OCI-LY3 (cell line): Measurements from ENCODE around the gene KRTAP10-8.
"Not testable (repeated sequence)": the region's sequence is repeated elsewhere in the genome, so short reads cannot be mapped to it uniquely, and the experiment has no call there.

Experiments used
- H2AFZ ChIP-seq: fragments of 200-600, 300-600 bp; shearing (Covaris generic); 2 replicates; pipeline ENCODE4 v1.6.0; 2014; ENCODE audit warnings: antibody characterized with exemption, low read depth, low read length
- H3K27ac ChIP-seq: fragments of 200-600, 300-600 bp; sonication (generic); 2 replicates; pipeline ENCODE4 v1.5.1; 2014; ENCODE audit warnings: mild to moderate bottlenecking, low read length, moderate library complexity, mixed read lengths
- H3K27me3 ChIP-seq: fragments of 200-600, 300-600 bp; sonication (generic); 2 replicates; pipeline ENCODE4 v1.6.1; 2014; ENCODE audit warnings: low read depth, low read length, mixed read lengths
- H3K36me3 ChIP-seq: fragments of 200-600, 300-600 bp; sonication (generic); replicated peaks from 2 replicates; pipeline ENCODE3; 2014; ENCODE audit warnings: low read depth, low read length, mixed read lengths
- H3K4me1 ChIP-seq: fragments of 300-600, 200-600 bp; sonication (generic); 2 replicates; pipeline ENCODE4 v1.6.1; 2014; ENCODE audit warnings: low read length, mixed read lengths
- H3K4me2 ChIP-seq: fragments of 200-600, 300-600 bp; sonication (generic); 2 replicates; pipeline ENCODE4 v1.6.1; 2014; ENCODE audit warnings: low read length, mixed read lengths
- H3K4me3 ChIP-seq: fragments of 300-600, 200-600 bp; sonication (generic); 2 replicates; pipeline ENCODE4 v1.5.1; 2014; ENCODE audit warnings: antibody characterized with exemption, mild to moderate bottlenecking, low read length, moderate library complexity
- H3K79me2 ChIP-seq: fragments of 300-600, 200-600 bp; shearing (Covaris generic); 2 replicates; pipeline ENCODE4 v1.6.1; 2014; ENCODE audit warnings: mild to moderate bottlenecking, low read length, mixed read lengths
- H3K9ac ChIP-seq: fragments of 300-600, 200-600 bp; shearing (Covaris generic); 2 replicates; pipeline ENCODE4 v1.6.0; 2014; ENCODE audit warnings: mild to moderate bottlenecking, low read length, moderate library complexity
- H3K9me3 ChIP-seq: fragments of 200-600, 300-600 bp; shearing (Covaris generic); 2 replicates; pipeline ENCODE4 v1.6.1; 2014; ENCODE audit warnings: low read length, mixed read lengths; ENCODE audit not compliant: insufficient read depth
- H4K20me1 ChIP-seq: fragments of 200-600, 300-600 bp; sonication (generic); 2 replicates; pipeline ENCODE4 v1.6.1; 2016; ENCODE audit warnings: low read length, mixed read lengths; ENCODE audit not compliant: insufficient read depth
- CTCF ChIP-seq: fragments of 200-600, 300-600 bp; sonication (generic); IDR thresholded peaks from 2 replicates; pipeline ENCODE4 v1.5.1; 2014; ENCODE audit warnings: antibody characterized with exemption, low read length, low read depth
- EZH2phosphoT487 ChIP-seq: fragments of 200-600 bp; shearing (Covaris generic); IDR thresholded peaks from 2 replicates; pipeline ENCODE4 v1.6.1; 2018; ENCODE audit warnings: antibody characterized with exemption, mixed run types, low read depth

KRTAP10-8 gene

DNA sequence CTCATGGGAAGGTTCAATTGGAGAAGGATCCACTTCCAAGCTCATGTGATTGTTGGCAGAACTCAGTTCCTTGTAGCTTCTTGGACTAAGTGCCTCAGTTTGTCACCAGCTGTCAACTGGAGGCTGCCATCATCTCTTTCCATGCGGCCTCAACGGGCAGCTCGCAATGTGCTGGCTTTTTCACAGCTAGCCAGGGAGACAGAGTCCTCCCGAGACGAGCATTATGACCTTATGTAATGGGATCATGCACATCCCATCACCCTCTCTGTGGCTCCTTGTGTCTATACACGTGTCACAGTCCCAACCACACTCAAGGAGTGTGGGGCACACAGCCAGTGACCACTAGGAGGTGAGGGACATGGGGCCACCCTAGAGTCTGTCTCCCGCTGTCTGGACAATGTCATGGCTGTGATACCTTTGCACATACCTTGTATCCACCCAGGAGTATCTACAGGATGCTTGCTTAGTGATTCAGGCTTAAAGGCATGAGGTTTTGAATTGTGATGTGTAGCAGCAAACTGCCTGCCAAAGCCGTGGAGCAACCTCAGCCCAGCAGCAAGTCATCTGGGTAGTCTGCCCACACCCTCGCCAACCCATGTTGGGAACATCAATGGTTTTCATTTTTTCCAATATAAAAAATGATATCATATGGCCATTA, 15.7 kb upstream of the KRTAP10-8 start:
- H3K36me3 ChIP-seq: no peaks in the 10 kb centered on the region
- H3K4me3 ChIP-seq: no peak overlapping the region
- H4K20me1 ChIP-seq: no peaks in the 10 kb centered on the region
- H3K9ac ChIP-seq: no peak overlapping the region
- no peaks in the 10 kb centered on the region for H3K9me3 ChIP-seq
- no peak overlapping the region for H3K27ac ChIP-seq
- H2AFZ ChIP-seq: no peak overlapping the region
- no peak overlapping the region for H3K4me2 ChIP-seq
- H3K27me3 ChIP-seq: no peaks in the 10 kb centered on the region
- no peaks in the 10 kb centered on the region for H3K4me1 ChIP-seq
- no peaks in the 10 kb centered on the region for H3K79me2 ChIP-seq
- TF ChIP-seq EZH2phosphoT487 (no peak), CTCF (no peak)

DNA sequence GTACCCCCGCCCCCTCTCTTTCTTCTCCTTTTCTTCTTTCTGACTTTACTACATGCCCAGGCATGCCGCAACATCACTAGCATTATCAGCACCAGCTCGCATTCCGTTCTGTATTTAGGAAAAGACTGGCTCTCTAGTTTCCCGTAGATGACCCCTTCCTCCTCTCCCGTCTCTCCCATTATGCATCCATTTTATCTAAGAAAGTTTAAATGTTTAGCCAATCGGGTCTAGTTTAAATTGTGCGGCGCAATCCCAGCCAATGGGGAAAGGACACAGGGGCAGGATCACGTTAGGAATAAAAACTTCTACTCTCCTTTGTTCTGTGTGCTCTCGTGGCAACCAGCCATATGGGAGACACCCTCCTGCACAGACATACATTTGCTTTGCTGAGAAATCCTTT, 13.8 kb upstream of the KRTAP10-8 start:
- Histone ChIP-seq H4K20me1 (no peaks in the 10 kb centered on the region), H3K9me3 (no peaks in the 10 kb centered on the region), H3K79me2 (no peaks in the 10 kb centered on the region), H3K27ac (no peak overlapping the region), H3K36me3 (no peaks in the 10 kb centered on the region), H3K4me1 (no peaks in the 10 kb centered on the region), H3K4me2 (no peak overlapping the region), H2AFZ (no peak overlapping the region), H3K27me3 (no peaks in the 10 kb centered on the region), H3K9ac (no peak overlapping the region), H3K4me3 (no peak overlapping the region)
- no peak for TF ChIP-seq EZH2phosphoT487
- no peak for TF ChIP-seq CTCF

- Histone ChIP-seq H3K4me2 (no peak overlapping the region), H3K9ac (no peak overlapping the region), H3K79me2 (no peaks in the 10 kb centered on the region), H3K36me3 (no peaks in the 10 kb centered on the region), H3K9me3 (no peaks in the 10 kb centered on the region), H3K27me3 (no peaks in the 10 kb centered on the region; the same call in 1 of the 2 replicates), H2AFZ (no peak overlapping the region), H3K4me1 (no peaks in the 10 kb centered on the region), H3K4me3 (no peak overlapping the region), H3K27ac (no peak overlapping the region), H4K20me1 (no peaks in the 10 kb centered on the region)
- TF ChIP-seq EZH2phosphoT487: no peak
- no peak for TF ChIP-seq CTCF
Measured at GRCh38 chr21:44599264-44600029, 12.4 kb upstream of the KRTAP10-8 start.

DNA sequence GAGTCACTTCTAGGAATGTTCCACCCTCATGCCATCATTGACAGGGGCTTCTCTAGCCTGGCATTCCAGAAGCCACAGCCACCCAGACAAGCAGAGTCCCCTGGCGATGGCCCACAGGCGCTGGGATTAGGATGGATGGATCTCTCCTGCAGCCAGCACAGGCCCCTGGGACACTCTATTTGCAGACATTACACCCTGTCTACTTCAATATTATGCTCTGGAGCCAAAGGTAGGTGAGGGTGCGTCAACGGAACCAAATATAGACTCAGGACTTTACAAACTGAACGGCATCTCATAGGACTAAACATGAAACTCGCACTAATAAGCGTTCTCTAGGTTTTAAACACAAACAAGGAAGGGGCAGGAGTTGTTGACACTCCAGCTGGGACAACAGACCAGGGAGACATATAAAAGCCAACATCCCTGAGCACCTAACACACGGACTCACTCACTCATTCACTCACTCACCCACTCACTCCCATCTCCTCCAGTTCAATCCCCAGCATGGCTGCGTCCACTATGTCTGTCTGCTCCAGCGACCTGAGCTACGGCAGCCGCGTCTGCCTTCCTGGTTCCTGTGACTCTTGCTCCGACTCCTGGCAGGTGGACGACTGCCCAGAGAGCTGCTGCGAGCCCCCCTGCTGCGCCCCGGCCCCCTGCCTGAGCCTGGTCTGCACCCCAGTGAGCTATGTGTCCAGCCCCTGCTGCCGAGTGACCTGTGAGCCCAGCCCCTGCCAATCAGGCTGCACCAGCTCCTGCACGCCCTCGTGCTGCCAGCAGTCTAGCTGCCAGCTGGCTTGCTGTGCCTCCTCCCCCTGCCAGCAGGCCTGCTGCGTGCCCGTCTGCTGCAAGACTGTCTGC, 11.5 kb upstream of the KRTAP10-8 start, which contains the start of gene KRTAP10-7:
Gene KRTAP10-7, plus strand, starts transcription at position 480 of the 861 bp plus-strand sequence. Its CDS starts 25 bp downstream, at position 505.
- not testable (repeated sequence) for H4K20me1 ChIP-seq, H3K79me2 ChIP-seq, H3K4me2 ChIP-seq, H3K9me3 ChIP-seq, H2AFZ ChIP-seq, H3K36me3 ChIP-seq, H3K4me1 ChIP-seq, H3K27me3 ChIP-seq, H3K9ac ChIP-seq, H3K27ac ChIP-seq, H3K4me3 ChIP-seq

GRCh38 chr21:44601091-44601490, 10.8 kb upstream of the KRTAP10-8 start:
- not testable (repeated sequence) for H3K79me2 ChIP-seq, H3K4me2 ChIP-seq, H2AFZ ChIP-seq, H3K4me1 ChIP-seq, H3K9ac ChIP-seq, H3K9me3 ChIP-seq, H4K20me1 ChIP-seq, H3K27me3 ChIP-seq, H3K4me3 ChIP-seq, H3K36me3 ChIP-seq, H3K27ac ChIP-seq
